Astrocyte of the cerebellum (primary cell): ENCODE data around the gene KCNJ9.
A peak's percentile ranks its signal among the peaks of the same experiment; 100 is the strongest.

Experiments
- DNase-seq: peaks from one replicate; pipeline ENCODE4 v3.0.0-alpha.2; 2011; ENCODE audit warnings: low read depth
- H3K4me3 ChIP-seq: 2 replicates; pipeline ENCODE4 v1.5.1; 2011; ENCODE audit warnings: mild to moderate bottlenecking, low read depth, low read length, moderate library complexity
- in situ Hi-C: cut with HindIII; loops from 2 replicates; pipeline ENCODE4 v1.10.0; 2017; ENCODE audit warnings: low sequenced_read_pairs
- TF ChIP-seq, protein P1 (sequence below): IDR thresholded peaks from 2 replicates; pipeline ENCODE4 v1.5.1; 2012; ENCODE audit warnings: low read length, low read depth, moderate library complexity, mild to moderate bottlenecking; ENCODE audit errors: missing control alignments

KCNJ9 gene

DNA sequence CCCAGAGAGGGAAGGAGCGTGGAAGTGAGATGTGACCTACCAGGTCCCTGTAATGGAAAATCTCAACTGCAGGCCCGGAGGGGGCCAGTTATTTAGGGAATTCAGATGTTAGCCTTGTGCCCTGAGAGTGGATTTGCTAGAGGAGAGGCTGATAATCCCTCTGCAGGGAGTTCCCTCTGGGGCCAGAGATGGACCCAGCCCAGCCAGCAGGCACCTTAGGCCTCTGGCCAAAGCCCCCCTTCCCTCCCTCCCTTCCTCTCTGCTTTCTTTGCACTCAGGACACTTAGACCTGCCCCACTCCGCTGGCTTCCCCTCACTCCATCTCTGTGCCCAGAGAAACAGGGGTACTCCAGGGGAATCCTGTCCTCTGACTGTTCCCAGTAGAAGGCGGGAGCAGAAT lies 32.7 kb downstream of the KCNJ9 start:
- in situ Hi-C loops, result no loop called here
- DNase-seq, result no peak
- TF ChIP-seq, protein P1, sequence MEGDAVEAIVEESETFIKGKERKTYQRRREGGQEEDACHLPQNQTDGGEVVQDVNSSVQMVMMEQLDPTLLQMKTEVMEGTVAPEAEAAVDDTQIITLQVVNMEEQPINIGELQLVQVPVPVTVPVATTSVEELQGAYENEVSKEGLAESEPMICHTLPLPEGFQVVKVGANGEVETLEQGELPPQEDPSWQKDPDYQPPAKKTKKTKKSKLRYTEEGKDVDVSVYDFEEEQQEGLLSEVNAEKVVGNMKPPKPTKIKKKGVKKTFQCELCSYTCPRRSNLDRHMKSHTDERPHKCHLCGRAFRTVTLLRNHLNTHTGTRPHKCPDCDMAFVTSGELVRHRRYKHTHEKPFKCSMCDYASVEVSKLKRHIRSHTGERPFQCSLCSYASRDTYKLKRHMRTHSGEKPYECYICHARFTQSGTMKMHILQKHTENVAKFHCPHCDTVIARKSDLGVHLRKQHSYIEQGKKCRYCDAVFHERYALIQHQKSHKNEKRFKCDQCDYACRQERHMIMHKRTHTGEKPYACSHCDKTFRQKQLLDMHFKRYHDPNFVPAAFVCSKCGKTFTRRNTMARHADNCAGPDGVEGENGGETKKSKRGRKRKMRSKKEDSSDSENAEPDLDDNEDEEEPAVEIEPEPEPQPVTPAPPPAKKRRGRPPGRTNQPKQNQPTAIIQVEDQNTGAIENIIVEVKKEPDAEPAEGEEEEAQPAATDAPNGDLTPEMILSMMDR, result no peak
- no peak overlapping the region for H3K4me3 ChIP-seq

DNA sequence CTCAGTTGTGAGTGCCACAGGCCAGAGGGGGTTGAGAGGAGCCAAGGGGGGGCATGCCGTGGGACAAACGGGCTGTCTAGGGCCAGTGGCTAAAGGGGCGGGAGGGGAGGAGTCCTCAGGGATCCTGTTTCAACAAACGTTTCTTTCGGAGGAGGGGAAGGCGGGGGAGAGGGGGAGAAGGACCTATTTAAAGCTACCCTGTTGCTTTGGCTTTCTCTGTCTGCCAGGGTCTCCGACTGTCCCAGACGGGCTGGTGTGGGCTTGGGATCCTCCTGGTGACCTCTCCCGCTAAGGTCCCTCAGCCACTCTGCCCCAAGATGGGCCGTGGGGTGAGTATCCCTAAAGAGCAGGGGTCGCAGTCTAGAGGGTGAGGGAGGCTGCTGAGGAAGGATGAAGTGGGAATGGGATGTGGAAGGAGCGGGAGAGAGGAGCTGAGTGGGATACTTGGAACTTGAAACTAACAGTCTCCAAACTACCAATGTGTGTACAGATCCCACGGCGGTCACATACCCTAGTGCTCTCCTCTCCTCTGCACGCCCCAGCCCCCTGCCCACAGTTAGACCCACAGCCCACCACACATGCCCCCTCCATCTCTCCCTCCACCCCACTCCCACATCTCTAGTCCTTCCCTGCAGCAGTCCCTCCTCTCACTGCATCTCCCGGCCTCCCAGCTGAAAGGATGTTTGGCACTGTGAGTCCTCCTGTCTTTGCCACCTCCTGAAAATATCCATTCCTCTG lies 34.4 kb downstream of the KCNJ9 start, which contains the start of gene ATP1A2:
Gene ATP1A2, plus strand, starts transcription at position 215 of the 738 bp plus-strand sequence. Its CDS starts 103 bp downstream, at position 318.
- TF ChIP-seq, protein P1, result no peak
- DNase-seq, result no peak
- H3K4me3 ChIP-seq, result peak within 1 kb of the TSS; percentile 38
- in situ Hi-C loops, result no loop called here

DNA sequence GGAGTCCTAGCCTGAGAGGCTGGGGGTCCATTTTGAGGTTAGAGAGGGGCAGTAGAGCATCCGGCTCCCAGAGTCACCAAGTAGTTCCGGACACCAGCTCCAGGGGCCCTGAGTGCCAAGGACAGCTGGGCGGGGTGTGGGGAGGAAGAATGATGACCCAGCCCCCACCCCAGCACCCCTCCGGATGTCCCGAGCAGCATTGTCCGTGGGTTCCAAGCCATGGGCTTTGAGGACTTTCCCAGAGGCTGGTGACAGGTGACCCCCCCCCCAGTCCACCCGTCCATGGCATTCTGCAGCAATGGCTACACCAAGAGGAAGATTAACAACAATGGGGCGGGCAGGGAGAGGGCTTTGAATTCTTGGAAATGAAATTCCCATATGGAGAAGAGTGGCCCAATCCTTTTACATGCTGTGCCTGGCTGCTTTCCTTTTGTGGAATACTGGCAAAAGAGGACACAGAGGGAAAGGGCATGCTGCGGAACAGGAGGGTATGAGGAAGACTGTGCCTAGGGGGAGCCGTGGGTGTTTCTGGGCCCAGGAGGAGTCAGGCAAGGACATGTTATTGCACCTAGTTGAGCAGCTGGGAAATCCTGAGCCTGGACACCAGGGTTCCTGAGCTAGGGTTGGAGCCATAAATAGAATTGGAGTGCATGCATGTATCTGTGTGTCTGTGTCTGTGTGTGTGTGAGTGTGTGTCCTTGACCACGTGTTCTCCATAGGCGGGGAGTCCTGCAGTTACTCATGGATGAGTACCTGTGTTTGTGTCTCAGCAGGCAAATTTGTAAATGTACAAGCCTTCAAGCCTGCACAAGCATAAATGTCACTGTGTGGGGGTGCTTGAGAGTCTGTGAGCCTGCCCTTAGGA lies 35.2 kb downstream of the KCNJ9 start:
- in situ Hi-C loops, result no loop called here
- TF ChIP-seq, protein P1, result no peak
- peak overlapping the region; percentile 38 for H3K4me3 ChIP-seq
- peak; percentile 49 for DNase-seq

DNA sequence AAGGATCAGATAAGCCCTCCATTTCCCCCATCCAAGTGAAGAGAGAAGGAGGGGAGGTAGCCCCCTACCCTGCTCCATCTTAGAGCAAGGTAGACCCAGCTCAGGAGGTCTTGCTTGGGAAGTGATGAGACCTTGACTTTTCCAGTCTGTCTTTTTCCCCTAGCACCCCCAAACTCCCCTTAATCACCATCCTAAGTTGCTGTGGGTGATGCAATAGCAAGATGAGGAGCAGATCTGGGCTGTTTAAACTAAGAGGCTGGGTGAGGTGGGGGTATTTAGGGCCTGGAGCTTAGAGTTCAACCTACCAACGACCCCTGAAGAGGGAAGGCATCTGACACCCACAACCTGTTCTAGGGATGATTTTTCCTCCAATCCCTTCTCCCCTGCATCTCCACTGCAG lies 36.0 kb downstream of the KCNJ9 start:
- peak overlapping the region; percentile 38 for H3K4me3 ChIP-seq
- in situ Hi-C loops, result no loop called here
- TF ChIP-seq, protein P1, result no peak
- DNase-seq, result no peak

DNA sequence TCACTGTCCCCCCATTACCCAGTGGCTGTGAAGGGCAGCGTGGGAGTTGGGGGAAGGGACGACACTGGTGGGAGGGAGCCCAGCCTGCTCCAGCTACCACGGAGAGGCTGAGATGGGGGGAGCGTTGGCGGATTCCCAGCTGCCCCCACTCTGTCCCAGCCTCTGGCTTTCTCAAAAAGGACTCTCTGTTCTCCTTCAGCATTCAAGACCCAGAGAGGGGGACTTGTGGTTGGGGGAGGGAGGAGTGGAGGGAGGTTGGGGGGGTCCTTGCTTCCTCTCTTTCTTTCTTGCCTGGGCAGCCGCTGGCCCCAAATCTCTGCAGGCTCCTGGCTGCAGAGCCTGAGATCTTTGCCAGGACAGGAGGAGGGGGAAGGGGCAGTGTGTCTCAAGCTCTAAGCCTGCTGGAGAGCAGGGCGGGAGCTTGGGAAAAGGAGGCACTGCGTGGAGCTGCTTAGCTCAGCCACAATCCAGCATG lies 36.4 kb downstream of the KCNJ9 start:
- peak overlapping the region; percentile 38 for H3K4me3 ChIP-seq
- peak; percentile 50 for DNase-seq
- in situ Hi-C loops, result no loop called here
- TF ChIP-seq, protein P1, result no peak

DNA sequence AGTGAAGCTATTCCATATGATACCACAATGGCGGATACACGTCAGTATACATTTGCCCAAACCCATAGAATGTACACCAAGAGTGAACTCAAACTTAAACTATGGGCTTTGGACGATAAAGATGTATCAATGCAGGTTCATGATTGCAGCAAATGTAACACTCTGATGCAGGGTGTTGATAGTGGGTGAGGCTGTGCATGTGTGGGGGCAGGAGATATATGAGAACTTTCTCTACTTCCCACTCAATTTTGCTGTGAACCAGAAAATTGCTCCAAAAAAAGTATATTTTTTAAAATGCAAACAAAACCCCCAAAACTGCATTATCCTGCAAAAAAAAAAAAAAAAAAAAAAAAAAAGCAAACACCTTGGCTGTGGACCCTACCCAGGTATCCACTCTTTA lies 37.6 kb downstream of the KCNJ9 start:
- in situ Hi-C loops, result no loop called here
- H3K4me3 ChIP-seq, result no peak overlapping the region
- no peak for DNase-seq
- TF ChIP-seq, protein P1, result no peak
